DOHH2 (cell line): ENCODE results near the gene ELMOD3.

Source experiments
- H3F3A ChIP-seq: fragments of 200-600 bp; sonication (generic), shearing (Covaris generic); 2 replicates; pipeline ENCODE4 v1.6.0; 2016; ENCODE audit warnings: antibody characterized with exemption, mild to moderate bottlenecking; ENCODE audit not compliant: control insufficient read depth, insufficient read depth
- H3K27ac ChIP-seq: fragments of 200-600 bp; sonication (generic); 2 replicates; pipeline ENCODE4 v1.5.1; 2014; ENCODE audit warnings: low read depth, mild to moderate bottlenecking, low read length, moderate library complexity
- H3K27me3 ChIP-seq: fragments of 200-600 bp; sonication (generic); 2 replicates; pipeline ENCODE4 v1.6.1; 2014; ENCODE audit warnings: mild to moderate bottlenecking, low read length, mixed read lengths; ENCODE audit not compliant: control insufficient read depth
- H3K36me3 ChIP-seq: fragments of 200-600 bp; sonication (generic); 2 replicates; pipeline ENCODE4 v1.6.1; 2014; ENCODE audit warnings: mild to moderate bottlenecking, low read length, moderate library complexity, mixed read lengths; ENCODE audit not compliant: control insufficient read depth
- H3K4me1 ChIP-seq: fragments of 200-600 bp; sonication (generic); 2 replicates; pipeline ENCODE4 v1.6.1; 2014; ENCODE audit warnings: mild to moderate bottlenecking, low read length, mixed read lengths; ENCODE audit not compliant: control insufficient read depth
- H3K4me2 ChIP-seq: fragments of 200-600 bp; sonication (generic); 2 replicates; pipeline ENCODE4 v1.6.0; 2014; ENCODE audit warnings: mild to moderate bottlenecking, low read length, moderate library complexity
- H3K4me3 ChIP-seq: fragments of 200-600 bp; sonication (generic); 2 replicates; pipeline ENCODE4 v1.5.1; 2014; ENCODE audit warnings: mild to moderate bottlenecking, low read length, mixed read lengths
- H3K79me2 ChIP-seq: fragments of 200-600 bp; sonication (generic); 2 replicates; pipeline ENCODE4 v1.6.1; 2014; ENCODE audit warnings: mild to moderate bottlenecking, low read length, mixed read lengths; ENCODE audit not compliant: control insufficient read depth
- H3K9me2 ChIP-seq: fragments of 200-600 bp; sonication (generic); replicated peaks from 2 replicates; pipeline ENCODE4 v1.6.1; 2014; ENCODE audit warnings: mild to moderate bottlenecking, low read length, mixed read lengths; ENCODE audit not compliant: control insufficient read depth
- H3K9me3 ChIP-seq: fragments of 200-600 bp; sonication (generic); 2 replicates; pipeline ENCODE4 v1.6.1; 2014; ENCODE audit warnings: antibody characterized with exemption, low read length, mixed read lengths; ENCODE audit not compliant: control insufficient read depth, insufficient read depth
- H4K20me1 ChIP-seq: fragments of 200-600 bp; sonication (generic); 2 replicates; pipeline ENCODE4 v1.6.0; 2014; ENCODE audit warnings: low read depth, mild to moderate bottlenecking, antibody characterized with exemption, low read length, moderate library complexity; ENCODE audit not compliant: control insufficient read depth, insufficient read depth
- EZH2phosphoT487 ChIP-seq: fragments of 200-600 bp; sonication (generic); IDR thresholded peaks from 2 replicates; pipeline ENCODE4 v1.6.1; 2017; ENCODE audit warnings: borderline replicate concordance, mild to moderate bottlenecking, antibody characterized with exemption, low read length, moderate library complexity, mixed read lengths
- TF ChIP-seq, protein P1 (sequence below): fragments of 200-600 bp; sonication (generic); IDR thresholded peaks from one replicate; pipeline ENCODE4 v1.5.1; 2014; ENCODE audit warnings: antibody characterized with exemption, mild to moderate bottlenecking, low read depth, low read length; ENCODE audit not compliant: poor library complexity, severe bottlenecking

The ELMOD3 gene

GRCh38 chr2:85396531-85397470 lies 42.2 kb downstream of the ELMOD3 start:
- H3K9me2 ChIP-seq: no peaks in the 10 kb centered on the region
- no peak overlapping the region for H3K4me3 ChIP-seq
- peaks cover 4% of the 10 kb centered on the region for H3K4me1 ChIP-seq
- no peaks in the 10 kb centered on the region for H3K9me3 ChIP-seq
- H3K27me3 ChIP-seq: no peaks in the 10 kb centered on the region
- no peaks in the 10 kb centered on the region for H3K79me2 ChIP-seq
- H3K4me2 ChIP-seq: no peak overlapping the region
- TF ChIP-seq, protein P1, sequence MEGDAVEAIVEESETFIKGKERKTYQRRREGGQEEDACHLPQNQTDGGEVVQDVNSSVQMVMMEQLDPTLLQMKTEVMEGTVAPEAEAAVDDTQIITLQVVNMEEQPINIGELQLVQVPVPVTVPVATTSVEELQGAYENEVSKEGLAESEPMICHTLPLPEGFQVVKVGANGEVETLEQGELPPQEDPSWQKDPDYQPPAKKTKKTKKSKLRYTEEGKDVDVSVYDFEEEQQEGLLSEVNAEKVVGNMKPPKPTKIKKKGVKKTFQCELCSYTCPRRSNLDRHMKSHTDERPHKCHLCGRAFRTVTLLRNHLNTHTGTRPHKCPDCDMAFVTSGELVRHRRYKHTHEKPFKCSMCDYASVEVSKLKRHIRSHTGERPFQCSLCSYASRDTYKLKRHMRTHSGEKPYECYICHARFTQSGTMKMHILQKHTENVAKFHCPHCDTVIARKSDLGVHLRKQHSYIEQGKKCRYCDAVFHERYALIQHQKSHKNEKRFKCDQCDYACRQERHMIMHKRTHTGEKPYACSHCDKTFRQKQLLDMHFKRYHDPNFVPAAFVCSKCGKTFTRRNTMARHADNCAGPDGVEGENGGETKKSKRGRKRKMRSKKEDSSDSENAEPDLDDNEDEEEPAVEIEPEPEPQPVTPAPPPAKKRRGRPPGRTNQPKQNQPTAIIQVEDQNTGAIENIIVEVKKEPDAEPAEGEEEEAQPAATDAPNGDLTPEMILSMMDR: no peak
- no peak for TF ChIP-seq EZH2phosphoT487
- H3F3A ChIP-seq: no peaks in the 10 kb centered on the region
- H3K27ac ChIP-seq: no peak overlapping the region
- no peaks in the 10 kb centered on the region for H3K36me3 ChIP-seq
- no peaks in the 10 kb centered on the region for H4K20me1 ChIP-seq

DNA sequence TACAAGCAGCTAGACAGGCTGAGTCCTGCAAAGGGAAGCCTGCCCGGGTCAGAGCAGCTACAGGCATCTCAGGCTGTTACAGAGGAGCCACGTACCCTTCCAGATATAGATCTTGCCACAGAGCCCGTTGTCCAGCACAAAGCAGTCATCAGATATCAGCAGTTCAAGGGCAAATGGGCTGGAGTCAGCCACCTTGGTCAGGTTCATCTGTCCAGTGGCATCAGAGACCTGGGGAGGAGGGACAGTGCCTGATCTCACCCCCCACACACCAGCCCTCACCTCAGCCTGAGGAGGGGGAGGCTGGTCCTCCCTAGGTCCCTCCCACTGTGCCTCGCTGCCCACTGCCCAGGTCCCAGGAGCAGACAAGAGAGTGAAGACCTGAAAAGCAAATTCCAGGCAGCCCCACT lies 43.4 kb downstream of the ELMOD3 start:
- H3F3A ChIP-seq: no peaks in the 10 kb centered on the region
- H3K9me2 ChIP-seq: no peaks in the 10 kb centered on the region
- H3K27me3 ChIP-seq: no peaks in the 10 kb centered on the region
- TF ChIP-seq, protein P1: no peak
- TF ChIP-seq EZH2phosphoT487: no peak
- no peaks in the 10 kb centered on the region for H3K4me1 ChIP-seq
- H3K4me2 ChIP-seq: no peak overlapping the region
- no peaks in the 10 kb centered on the region for H3K79me2 ChIP-seq
- no peaks in the 10 kb centered on the region for H3K9me3 ChIP-seq
- H4K20me1 ChIP-seq: no peaks in the 10 kb centered on the region
- H3K4me3 ChIP-seq: no peak overlapping the region
- no peaks in the 10 kb centered on the region for H3K36me3 ChIP-seq
- H3K27ac ChIP-seq: no peak overlapping the region

- no peaks in the 10 kb centered on the region for H3F3A ChIP-seq
- no peak overlapping the region for H3K27ac ChIP-seq
- no peak overlapping the region for H3K4me2 ChIP-seq
- H4K20me1 ChIP-seq: no peaks in the 10 kb centered on the region
- no peak for TF ChIP-seq EZH2phosphoT487
- TF ChIP-seq, protein P1: no peak
- H3K9me3 ChIP-seq: no peaks in the 10 kb centered on the region
- no peaks in the 10 kb centered on the region for H3K9me2 ChIP-seq
- no peak overlapping the region for H3K4me3 ChIP-seq
- H3K36me3 ChIP-seq: no peaks in the 10 kb centered on the region
- H3K27me3 ChIP-seq: no peaks in the 10 kb centered on the region
- H3K4me1 ChIP-seq: no peaks in the 10 kb centered on the region
- no peaks in the 10 kb centered on the region for H3K79me2 ChIP-seq
Measured at GRCh38 chr2:85398426-85399182, 44.0 kb downstream of the ELMOD3 start.
